Stimulated activated CD4-positive, alpha-beta T cell treated with anti-CD3 and anti-CD28 coated beads, TNF-alpha, amount 100 ng/mL, for 24 hours (primary cell): ENCODE data around the gene LEF1.
"Not testable (repeated sequence)": the region's sequence is repeated elsewhere in the genome, so short reads cannot be mapped to it uniquely, and the experiment has no call there.

ENCODE experiments used
- DNase-seq, 3 experiments: peaks; one replicate each; pipeline ENCODE4 v3.0.0-alpha.2; 2020; ENCODE audit warnings: low read depth in 3 of 3

LEF1 gene

GRCh38 chr4:108035691-108036090 is 133.0 kb downstream of the LEF1 start:
- DNase-seq: no peak

- no peak for DNase-seq
Measured at GRCh38 chr4:108034565-108034964, 134.2 kb downstream of the LEF1 start.

GRCh38 chr4:108033348-108033747 is 135.4 kb downstream of the LEF1 start:
- DNase-seq: no peak

GRCh38 chr4:108031427-108032083 is 137.2 kb downstream of the LEF1 start:
- DNase-seq: peak; percentile 33 to 50 (median 42)

- peak; percentile 49 to 67 (median 57) for DNase-seq
Measured at GRCh38 chr4:108030332-108030731, 138.4 kb downstream of the LEF1 start.

- DNase-seq: no peak
Measured at GRCh38 chr4:108029731-108030130, 139.0 kb downstream of the LEF1 start.

- DNase-seq: peak in 1 of 3 experiments; percentile 57
Measured at GRCh38 chr4:108029016-108029720, 139.6 kb downstream of the LEF1 start.

- DNase-seq: no peak
Measured at GRCh38 chr4:108024878-108025165, 143.9 kb downstream of the LEF1 start.

GRCh38 chr4:108024085-108024877 is 144.5 kb downstream of the LEF1 start:
- DNase-seq: no peak

- DNase-seq: no peak
Measured at GRCh38 chr4:108018884-108019187, 149.9 kb downstream of the LEF1 start.

GRCh38 chr4:108018040-108018883 is 150.5 kb downstream of the LEF1 start:
- DNase-seq: peak; percentile 69 to 85 (median 81)

GRCh38 chr4:108013955-108014354 is 154.8 kb downstream of the LEF1 start:
- no peak for DNase-seq

GRCh38 chr4:108013327-108013726 is 155.4 kb downstream of the LEF1 start:
- no peak for DNase-seq

GRCh38 chr4:108012382-108012781 is 156.3 kb downstream of the LEF1 start:
- DNase-seq: not testable (repeated sequence)

GRCh38 chr4:108010167-108010566 is 158.6 kb downstream of the LEF1 start:
- no peak for DNase-seq

GRCh38 chr4:108008721-108009120 is 160.0 kb downstream of the LEF1 start:
- DNase-seq: no peak

- no peak for DNase-seq
Measured at GRCh38 chr4:108007984-108008383, 160.7 kb downstream of the LEF1 start.

- DNase-seq: no peak
Measured at GRCh38 chr4:108006361-108006760, 162.4 kb downstream of the LEF1 start.

- DNase-seq: no peak
Measured at GRCh38 chr4:108005807-108006206, 162.9 kb downstream of the LEF1 start.

- no peak for DNase-seq
Measured at GRCh38 chr4:108004646-108005045, 164.1 kb downstream of the LEF1 start.

GRCh38 chr4:108003982-108004515 is 164.7 kb downstream of the LEF1 start:
- DNase-seq: no peak
